IMR-90 (cell line): ENCODE data around the gene CCSER1.

Experiments used
- BHLHE40 ChIP-seq: fragments of 150-350 bp; IDR thresholded peaks from 2 replicates; pipeline ENCODE4 v1.6.1; 2016; ENCODE audit warnings: mild to moderate bottlenecking, low read depth, low read length
- CEBPB ChIP-seq: IDR thresholded peaks from 2 replicates; pipeline ENCODE4 v1.6.1; 2012; ENCODE audit warnings: low read depth, low read length, improper control_type of control experiment
- FOS ChIP-seq: fragments of 150-350 bp; IDR thresholded peaks from 2 replicates; pipeline ENCODE4 v1.6.1; 2016; ENCODE audit warnings: low read depth, low read length
- MAFK ChIP-seq: IDR thresholded peaks from 2 replicates; pipeline ENCODE4 v1.6.1; 2012; ENCODE audit warnings: low read depth, low read length, improper control_type of control experiment
- MXI1 ChIP-seq: IDR thresholded peaks from 2 replicates; pipeline ENCODE4 v1.6.1; 2012; ENCODE audit warnings: low read depth, mild to moderate bottlenecking, low read length, moderate library complexity, borderline replicate concordance
- NFE2L2 ChIP-seq: fragments of 150-350 bp; IDR thresholded peaks from 2 replicates; pipeline ENCODE4 v1.6.1; 2016; ENCODE audit warnings: low read depth, mild to moderate bottlenecking, low read length
- POLR2A ChIP-seq: IDR thresholded peaks from 2 replicates; pipeline ENCODE4 v1.6.1; 2012; ENCODE audit warnings: mild to moderate bottlenecking, low read depth, low read length
- RAD21 ChIP-seq: IDR thresholded peaks from 2 replicates; pipeline ENCODE4 v1.6.1; 2012; ENCODE audit warnings: low read length, improper control_type of control experiment
- RCOR1 ChIP-seq: IDR thresholded peaks from 2 replicates; pipeline ENCODE4 v1.6.1; 2012; ENCODE audit warnings: mild to moderate bottlenecking, low read length, improper control_type of control experiment; ENCODE audit not compliant: insufficient replicate concordance
- SMC3 ChIP-seq: fragments of 150-350 bp; IDR thresholded peaks from 2 replicates; pipeline ENCODE4 v1.6.1; 2016; ENCODE audit warnings: low read depth, mild to moderate bottlenecking, antibody characterized with exemption, low read length, moderate library complexity
- TF ChIP-seq, protein P1 (sequence below): conservative IDR thresholded peaks from 2 replicates; pipeline ENCODE4 v1.5.1; 2012; ENCODE audit warnings: mild to moderate bottlenecking, low read depth, low read length, improper control_type of control experiment
- TF ChIP-seq, protein P2 (sequence below): fragments of 150-350 bp; IDR thresholded peaks from 2 replicates; pipeline ENCODE4 v1.6.1; 2017; ENCODE audit warnings: mild to moderate bottlenecking, antibody characterized with exemption, low read length, low read depth
- TF ChIP-seq, protein P3 (sequence below): fragments of 150-350 bp; IDR thresholded peaks from 2 replicates; pipeline ENCODE4 v1.6.1; 2016; ENCODE audit warnings: low read depth, mild to moderate bottlenecking, low read length, moderate library complexity, borderline replicate concordance

DNA sequence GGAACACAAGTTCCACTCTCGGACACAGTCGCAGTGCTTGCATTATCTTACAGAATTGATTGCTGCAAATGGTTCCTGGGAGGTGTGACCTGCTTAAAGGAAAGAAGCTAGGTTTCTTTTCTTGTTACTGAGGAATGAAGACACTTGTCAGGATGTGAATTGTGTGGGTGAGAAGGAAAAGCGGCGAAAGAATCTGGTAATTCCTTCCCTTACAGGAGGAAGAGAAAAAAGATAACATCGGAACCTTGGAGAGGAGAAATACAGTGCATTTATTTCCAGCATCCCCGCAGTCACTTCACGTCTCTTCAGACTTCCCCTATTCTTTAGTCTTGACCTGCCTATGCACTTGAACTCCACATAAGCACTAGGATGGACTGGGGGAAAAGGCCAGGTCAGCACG, 389 bp upstream of the CCSER1 start:
- TF ChIP-seq, protein P1, sequence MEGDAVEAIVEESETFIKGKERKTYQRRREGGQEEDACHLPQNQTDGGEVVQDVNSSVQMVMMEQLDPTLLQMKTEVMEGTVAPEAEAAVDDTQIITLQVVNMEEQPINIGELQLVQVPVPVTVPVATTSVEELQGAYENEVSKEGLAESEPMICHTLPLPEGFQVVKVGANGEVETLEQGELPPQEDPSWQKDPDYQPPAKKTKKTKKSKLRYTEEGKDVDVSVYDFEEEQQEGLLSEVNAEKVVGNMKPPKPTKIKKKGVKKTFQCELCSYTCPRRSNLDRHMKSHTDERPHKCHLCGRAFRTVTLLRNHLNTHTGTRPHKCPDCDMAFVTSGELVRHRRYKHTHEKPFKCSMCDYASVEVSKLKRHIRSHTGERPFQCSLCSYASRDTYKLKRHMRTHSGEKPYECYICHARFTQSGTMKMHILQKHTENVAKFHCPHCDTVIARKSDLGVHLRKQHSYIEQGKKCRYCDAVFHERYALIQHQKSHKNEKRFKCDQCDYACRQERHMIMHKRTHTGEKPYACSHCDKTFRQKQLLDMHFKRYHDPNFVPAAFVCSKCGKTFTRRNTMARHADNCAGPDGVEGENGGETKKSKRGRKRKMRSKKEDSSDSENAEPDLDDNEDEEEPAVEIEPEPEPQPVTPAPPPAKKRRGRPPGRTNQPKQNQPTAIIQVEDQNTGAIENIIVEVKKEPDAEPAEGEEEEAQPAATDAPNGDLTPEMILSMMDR: no peak
- TF ChIP-seq RAD21 (no peak), POLR2A (no peak), SMC3 (no peak), NFE2L2 (no peak), MXI1 (no peak), CEBPB (no peak), RCOR1 (no peak), MAFK (no peak), BHLHE40 (no peak), FOS (no peak)
- TF ChIP-seq, protein P2, sequence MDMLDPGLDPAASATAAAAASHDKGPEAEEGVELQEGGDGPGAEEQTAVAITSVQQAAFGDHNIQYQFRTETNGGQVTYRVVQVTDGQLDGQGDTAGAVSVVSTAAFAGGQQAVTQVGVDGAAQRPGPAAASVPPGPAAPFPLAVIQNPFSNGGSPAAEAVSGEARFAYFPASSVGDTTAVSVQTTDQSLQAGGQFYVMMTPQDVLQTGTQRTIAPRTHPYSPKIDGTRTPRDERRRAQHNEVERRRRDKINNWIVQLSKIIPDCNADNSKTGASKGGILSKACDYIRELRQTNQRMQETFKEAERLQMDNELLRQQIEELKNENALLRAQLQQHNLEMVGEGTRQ: no peak
- TF ChIP-seq, protein P3, sequence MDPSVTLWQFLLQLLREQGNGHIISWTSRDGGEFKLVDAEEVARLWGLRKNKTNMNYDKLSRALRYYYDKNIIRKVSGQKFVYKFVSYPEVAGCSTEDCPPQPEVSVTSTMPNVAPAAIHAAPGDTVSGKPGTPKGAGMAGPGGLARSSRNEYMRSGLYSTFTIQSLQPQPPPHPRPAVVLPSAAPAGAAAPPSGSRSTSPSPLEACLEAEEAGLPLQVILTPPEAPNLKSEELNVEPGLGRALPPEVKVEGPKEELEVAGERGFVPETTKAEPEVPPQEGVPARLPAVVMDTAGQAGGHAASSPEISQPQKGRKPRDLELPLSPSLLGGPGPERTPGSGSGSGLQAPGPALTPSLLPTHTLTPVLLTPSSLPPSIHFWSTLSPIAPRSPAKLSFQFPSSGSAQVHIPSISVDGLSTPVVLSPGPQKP: no peak
